Ureter (tissue), 1 donor: ENCODE results near the gene RCAN2. TPM values are rescaled to one million over a fixed set of nuclear protein-coding genes. Genes with fewer than 3 reads are reported as not detected.

ENCODE experiments used
- DNase-seq: peaks from one replicate; pipeline ENCODE4 v3.0.0-alpha.2; 2020; ENCODE audit warnings: low spot score
- total RNA-seq: library from RNA; stranded (reverse); gene quantifications from one replicate; pipeline ENCODE4 v1.2.4, GENCODE V29; 2023
- donor health status: DM: yes; HTN: yes; CAD: no.

RCAN2 gene
- total RNA-seq, 1 donor from 2014 or later = 19.8 TPM

DNA sequence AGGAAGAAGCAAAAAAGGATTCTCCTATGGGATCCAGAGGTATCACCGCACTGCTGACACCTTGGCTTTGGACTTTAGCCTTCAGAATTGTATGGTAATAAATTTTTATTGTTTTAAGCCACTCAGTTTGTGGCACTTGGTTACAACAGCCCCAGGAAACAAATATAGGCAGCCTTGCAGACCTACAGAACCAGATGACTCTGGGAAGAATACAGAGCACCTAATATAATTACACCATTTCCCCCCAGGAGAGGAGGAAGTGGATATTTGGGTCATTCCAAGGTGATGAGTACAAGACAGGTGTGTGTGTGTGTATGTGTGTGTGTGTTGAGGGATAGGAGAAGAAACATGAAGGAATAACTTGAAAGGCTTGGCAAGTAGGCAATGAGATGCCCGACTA, 236.3 kb downstream of the RCAN2 start:
- no peak for DNase-seq

DNA sequence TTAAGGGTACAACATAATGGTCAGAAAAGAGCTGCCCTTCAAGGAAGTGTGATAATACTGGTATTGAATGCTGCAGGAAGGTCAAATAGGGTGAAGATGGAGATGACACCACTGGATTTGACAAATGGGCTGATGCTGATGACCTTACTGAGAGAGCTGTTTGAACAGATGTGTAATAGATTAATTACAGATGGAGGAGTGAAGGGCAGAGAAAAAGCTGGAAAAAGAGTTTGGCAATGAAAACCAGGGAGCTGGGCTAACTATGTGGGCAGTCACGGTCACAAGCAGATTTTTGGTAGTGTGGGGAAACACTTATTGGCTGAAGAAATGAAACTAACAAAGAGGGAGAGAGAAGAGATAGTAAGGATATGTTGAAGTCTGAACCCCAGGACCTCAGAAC, 236.9 kb downstream of the RCAN2 start:
- DNase-seq = no peak

DNA sequence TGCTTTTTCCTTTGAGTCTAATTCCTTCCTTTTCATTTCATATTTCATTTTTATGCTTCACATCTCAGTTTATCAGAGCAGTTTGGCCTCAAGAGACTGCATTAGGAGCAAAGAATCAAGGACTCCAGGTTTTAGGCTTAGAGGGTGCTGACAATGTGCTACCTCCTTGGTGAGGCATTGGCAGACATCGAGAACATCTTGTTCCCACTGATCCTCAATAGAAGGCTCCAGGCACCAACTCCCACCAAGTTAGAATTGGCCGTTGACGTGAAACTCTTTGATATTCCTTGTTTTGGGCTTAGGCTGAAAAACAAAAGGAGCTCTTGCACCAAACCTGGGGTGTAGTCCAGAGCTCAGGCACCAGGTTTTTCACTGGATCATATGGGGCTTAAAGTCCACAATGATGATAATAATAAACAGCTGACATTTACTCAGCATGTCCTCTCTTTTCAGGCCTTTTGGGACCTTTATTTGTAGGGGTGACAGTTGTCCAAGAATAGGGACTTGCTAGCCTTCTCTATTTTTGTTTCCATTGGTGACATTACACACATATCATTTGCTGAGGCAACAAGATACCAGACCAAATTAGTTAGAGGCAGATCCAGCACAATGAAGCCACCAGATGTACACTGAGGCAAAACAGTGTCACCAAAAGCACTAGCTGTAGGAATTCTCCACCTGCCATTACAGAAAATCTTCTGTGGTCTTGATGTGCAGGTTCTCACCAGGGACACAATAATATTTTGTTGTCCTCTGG, 239.5 kb downstream of the RCAN2 start:
- no peak for DNase-seq

DNA sequence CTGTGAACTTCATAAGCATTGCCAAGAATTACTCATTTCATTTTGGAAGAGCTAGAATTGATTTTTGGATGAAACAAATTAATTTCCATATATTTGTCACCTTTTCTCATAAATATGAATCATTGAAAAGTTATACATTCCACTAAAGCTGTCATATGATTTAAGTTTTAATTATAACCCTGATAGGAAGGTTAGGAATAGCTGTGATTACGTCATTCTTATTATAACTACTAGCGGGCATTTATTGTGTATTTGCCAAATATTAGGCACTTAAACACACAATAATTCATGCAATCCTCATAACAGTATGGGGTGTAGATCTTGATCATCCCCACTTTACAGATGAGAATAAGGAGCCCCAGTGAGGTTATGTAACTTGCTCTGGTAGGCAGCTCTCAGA, 243.1 kb downstream of the RCAN2 start:
- no peak for DNase-seq

DNA sequence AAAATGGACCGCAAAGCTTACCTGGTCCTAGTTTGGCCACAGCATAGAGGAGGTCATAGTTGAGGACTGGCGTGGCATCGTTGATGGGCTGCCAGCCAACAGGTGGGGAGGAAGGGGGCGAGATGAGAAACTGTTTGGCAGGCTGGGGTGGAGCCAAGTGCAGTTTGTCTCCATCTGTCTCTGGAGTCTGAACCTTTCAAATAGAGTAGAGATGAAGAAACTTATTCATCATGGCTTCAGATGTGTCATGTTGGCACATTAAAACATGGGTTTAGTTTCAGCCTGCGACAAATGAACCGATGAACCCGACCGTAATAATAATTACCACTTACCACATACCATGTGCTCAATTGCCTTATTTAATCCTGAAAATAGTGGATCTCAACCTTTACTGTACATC, 244.5 kb downstream of the RCAN2 start:
- no peak for DNase-seq

DNA sequence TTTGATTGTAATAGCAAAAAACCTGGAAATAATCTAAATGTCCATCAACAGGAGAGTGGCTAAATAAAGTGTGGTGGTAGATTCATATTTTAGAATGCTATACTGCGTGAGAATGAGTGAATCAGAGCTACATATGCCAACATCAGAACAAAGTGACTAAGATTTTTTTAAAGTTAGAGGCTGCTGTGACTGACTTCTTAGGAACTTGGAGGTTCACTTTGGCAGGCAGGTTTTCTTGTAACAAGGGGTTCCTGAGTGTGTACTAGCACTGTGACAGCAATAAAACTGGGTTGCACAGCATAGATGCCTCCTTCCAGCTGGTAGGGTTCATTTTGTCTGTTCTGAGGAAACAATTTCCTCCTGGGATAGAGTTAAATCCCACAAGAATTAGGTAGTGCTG, 245.2 kb downstream of the RCAN2 start:
- no peak for DNase-seq

DNA sequence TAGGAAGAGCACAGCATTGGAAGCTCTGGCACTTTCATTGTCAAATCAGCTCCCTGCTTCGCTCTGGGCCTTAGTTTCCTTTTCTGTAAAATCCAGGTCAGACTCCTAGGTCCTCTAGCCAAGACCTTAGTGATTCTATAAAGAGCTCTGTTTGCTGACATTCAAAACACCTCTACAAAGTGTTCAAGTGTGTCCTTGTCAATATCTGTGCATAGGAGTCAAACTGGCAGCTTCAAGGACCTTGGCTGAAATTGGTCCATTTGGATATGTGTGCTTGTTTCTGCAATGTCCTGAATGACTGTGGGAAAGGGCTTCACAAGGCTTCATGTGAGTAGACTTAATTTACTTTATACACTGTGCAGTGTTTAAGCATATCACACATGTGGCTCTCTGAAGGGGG, 246.6 kb downstream of the RCAN2 start:
- no peak for DNase-seq

DNA sequence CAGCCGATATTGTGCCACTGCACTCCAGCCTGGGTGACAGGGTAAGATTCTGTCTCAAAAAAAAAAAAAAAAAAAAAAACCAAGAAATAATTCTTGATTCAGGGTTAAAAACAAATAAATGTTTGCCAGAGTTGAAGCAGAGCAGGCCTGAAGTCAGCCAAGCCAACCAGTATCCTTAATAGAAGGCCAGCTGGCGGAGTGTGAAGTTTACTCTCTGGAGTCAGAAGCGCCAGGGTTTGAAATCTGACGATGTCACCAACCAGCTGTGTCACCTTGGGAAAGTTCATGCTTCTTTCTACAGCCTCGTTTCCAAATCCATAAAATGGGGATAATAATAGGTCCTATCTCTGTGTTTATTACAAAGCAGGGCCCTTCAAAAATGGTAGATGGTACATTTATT, 247.5 kb downstream of the RCAN2 start:
- no peak for DNase-seq

DNA sequence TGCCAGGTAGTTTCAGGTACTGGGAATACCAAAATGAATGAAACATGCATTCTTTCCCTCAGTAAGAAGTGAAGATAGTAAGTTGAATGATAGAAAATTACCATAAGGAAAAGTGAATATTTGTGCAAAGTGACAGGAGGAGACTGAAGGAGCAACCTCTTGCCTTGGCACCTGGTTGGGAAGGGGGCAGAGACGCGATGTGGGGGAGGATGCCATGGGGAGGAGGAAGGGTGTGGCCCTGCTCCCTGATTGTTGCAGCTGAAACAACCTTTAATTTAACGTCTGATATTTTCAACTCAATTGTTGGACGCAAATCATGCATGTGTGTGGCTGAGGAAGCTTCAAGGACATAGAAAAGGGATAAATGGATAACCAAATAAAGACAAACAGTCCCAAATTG, 248.3 kb downstream of the RCAN2 start:
- DNase-seq = no peak

DNA sequence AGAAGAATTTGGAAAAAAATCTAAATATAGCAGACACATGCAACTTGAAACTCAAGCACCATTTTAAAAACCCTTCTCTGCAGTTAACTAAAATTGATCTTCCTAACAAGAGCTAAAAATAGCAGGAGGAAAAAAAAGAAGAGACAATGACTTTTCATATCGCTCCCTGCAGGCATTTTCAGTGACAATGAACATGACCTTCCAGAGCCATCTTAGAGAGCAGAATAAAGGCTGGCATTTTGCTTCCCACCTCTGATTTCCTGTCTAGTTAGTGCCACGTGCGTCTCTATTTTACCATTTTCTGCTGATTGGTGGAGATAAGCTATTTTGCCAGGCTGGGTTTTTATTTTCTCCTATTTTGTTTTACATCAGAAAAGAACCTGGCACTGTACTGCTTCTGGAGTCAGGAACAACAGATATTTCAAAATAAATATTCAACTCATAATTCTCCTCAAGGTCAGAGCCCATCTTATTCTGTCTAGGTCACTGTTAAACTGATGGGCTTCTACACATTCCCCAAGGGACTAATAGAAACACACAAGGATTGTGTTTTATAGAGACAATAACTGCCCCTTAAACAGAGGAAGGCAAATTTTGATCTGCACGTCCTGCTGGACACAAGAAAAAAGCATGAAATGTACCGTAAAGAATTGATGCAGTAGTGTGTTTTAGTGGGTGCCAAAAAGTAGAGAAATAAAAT, 250.2 kb downstream of the RCAN2 start:
- DNase-seq = no peak

DNA sequence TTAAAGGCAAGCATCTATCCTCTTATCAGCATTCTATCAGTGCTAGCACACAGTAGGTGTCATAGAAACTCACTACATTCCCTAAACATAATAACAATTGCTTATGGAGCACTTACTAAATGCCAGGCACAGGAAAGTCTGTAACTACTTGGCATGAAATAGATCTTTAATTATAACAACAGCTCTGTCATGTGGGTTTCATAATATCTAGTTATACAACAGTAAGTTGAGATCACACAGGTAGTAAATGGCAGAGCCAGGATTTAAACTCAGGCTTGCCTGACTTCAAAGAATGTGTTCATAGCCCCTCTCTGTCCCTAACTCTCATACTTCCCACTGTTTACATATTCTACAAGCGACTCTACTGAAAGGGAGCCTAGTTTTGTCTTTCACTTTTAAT, 254.5 kb downstream of the RCAN2 start:
- DNase-seq = no peak

DNA sequence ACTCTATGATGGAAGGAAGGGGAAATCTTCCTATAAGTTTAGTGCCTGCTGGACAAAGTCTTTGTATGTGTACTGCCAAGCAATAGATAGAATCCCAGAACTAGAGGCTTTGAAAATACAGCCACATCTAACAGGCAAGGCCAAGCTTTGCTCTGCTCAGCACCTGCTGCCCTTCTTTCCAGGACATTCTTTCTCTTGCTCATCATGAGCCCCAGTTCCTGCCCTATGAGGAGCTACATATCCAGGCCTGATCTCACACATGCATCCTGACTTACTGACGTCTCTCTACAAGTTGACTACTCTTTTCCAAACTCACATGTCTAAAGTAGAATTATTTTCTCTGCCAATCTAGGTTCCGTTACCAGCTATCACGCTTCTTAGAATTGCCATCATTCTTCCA, 256.0 kb downstream of the RCAN2 start:
- no peak for DNase-seq

DNA sequence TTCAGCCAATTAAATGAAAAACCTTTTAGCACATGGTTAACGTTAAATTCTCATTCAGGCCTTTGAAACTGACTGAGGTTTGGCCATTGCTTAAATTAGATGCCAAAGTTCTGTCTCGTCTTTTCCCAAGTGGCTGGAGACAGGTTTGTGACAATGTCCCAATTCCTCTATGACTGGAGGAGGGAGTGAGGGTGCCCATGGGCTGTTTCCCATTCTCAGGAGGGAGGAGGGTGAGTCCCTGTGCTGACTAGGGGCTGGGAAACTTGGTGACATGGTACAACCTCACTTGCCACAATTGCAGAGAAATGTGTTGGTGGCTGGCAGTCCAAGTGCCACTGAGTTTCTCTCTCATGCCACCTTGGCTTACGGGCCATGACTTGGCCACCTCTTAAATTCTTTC, 256.5 kb downstream of the RCAN2 start:
- DNase-seq = no peak

DNA sequence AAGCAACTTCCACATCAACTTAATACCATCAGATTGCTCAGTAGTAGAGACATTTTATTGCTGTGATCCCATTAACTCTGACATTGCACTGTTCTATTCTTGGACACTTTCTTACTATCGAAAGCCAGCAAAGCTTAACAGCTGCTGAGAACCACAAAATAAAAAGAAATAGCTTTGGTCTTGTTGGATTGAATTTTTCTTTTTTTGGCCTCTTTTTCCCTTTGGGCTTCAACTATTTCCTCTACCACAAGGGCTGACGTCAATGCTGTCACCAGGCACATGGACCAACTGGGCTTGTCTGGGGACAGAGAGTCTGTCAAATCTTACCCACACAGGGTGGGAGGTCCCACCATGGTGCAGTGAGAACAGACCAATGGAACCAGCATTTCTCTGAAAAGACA, 257.1 kb downstream of the RCAN2 start:
- no peak for DNase-seq

DNA sequence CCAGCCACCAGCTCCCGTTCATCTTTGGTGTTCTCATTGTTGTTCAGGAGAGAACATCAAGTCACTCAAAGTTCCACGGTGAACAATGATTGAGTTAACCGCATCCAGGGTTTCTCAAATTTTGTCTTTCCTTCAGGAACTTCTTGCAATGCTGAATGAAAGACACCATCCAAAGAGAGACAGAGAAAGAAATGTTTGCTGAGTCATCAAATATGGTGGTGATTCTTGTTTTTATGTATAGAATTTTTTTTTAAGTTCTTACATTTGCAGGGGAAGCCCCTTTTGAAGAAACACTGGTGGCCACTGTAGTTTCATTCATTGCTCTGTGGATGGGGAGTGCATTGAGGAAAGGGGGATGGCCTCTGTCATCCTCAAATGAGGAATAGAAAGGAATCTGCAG, 258.1 kb downstream of the RCAN2 start:
- no peak for DNase-seq

DNA sequence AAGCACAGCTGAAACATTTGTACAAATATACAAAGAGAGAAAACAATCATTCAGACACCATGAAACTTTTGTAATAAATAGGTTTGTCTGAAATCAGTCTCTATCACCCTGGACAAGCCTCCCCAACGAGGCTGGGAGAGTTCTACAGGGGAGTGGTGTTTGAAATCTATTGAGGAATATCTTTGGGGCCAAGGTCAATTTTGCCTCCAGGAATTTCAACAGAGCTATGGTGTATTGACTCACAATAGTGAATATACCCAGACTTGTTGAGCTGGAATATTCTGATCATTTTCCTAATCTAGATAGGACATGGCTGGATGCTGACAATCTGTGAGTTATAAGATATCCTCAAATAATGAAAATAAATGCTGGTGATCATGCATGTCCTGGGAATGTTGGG, 269.0 kb downstream of the RCAN2 start:
- DNase-seq = no peak

DNA sequence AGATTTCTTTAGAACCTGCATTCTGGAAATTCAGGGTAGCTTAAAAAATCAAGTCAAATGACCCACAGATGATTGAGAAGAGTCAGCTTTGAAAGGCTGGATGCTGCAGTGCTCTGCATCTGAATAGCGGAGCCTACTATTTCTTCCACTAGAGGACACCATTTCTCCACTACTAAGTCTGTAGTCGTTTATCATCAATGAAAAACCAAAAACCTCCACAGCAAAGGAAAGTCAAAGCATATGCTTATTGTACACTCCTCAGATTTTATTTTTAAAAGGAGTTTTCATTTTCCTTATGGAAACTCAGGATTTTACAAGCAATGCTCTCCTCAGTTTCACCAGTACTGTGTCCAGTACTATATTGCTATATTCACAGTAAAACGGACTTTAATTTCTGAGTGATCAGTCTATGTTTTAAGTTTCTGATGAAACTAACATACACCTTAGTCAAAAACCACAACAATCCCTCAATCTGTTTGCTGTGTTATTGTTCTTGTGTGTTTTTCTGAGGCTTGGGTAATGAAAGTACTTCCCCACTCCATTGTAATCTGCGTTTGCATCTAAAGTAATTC, 269.9 kb downstream of the RCAN2 start:
- no peak for DNase-seq

DNA sequence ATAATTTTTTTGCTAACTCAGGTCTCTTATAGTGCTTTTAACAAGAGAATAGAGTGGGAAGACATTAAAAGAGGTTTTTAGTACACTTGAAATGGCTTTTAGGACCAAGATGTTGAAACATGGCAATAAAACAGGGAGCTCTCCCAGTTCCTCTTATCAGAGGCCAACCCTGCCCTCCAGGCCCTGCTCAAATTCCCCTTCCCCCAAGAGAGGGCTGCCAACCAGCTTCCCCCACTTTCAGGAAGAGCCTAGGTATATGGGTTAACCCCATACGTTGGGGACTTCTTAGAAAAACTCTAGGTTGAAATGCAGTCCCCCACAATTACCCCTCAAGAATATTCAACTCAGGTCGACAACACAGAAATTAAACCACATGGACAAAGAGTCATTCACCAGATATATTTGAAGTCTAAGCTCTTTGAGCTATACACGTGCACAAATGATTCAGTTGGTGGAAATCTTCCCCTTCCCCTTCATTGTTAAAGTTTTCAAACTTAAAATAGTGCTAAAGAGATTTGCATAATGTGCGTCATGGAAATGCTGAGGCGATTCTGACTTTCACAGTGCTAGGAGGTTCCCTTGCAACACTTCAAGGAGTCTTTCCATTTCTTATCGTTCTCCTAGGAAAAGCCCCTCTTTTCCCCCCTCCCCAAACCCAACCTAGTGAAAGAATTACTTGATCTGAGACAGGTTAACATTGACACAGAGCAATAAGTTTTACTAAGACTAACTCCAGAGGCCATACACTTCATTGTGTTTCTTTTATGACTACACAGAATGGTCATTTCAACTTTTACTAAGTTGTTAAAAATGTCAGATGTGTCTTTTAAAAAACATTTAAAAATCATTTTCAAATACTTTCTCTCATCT, 270.7 kb downstream of the RCAN2 start:
- DNase-seq = no peak

DNA sequence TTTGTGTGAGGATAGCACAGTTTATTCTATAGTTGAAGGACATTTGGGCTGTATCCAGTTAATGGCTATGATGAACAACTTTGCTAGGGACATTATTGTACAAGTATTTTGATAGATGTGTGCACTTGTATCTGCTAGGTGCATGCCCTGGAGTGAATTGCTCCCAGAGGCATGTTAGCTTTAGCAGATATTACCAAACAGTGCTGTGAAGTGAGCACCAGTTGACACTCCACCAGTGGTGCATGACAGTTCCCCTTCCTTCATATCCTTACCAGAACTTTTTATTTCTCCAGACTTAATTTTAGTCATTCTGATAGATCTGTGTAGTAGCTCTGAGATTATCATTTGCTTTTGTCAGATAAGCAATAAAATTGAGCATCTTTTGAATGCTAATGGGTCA, 271.6 kb downstream of the RCAN2 start:
- no peak for DNase-seq

DNA sequence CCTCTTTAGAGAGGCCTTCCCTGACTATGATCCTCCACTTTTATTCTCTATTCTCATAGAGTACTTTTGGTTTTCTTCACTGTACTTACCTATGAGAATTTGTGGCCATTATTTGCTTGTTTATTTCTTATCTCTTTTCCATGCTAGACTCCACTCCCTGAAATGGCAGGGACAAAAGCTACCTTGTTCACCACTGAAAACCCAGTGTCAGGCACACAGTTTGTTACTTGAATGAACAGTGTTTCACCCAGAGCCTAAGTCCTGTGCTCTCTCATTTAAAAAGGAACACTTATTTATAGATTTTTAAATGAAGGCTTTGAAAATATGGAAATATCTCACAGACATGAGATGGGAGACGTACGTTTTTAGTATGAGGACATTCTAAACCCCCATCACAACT, 272.8 kb downstream of the RCAN2 start:
- DNase-seq = no peak

DNA sequence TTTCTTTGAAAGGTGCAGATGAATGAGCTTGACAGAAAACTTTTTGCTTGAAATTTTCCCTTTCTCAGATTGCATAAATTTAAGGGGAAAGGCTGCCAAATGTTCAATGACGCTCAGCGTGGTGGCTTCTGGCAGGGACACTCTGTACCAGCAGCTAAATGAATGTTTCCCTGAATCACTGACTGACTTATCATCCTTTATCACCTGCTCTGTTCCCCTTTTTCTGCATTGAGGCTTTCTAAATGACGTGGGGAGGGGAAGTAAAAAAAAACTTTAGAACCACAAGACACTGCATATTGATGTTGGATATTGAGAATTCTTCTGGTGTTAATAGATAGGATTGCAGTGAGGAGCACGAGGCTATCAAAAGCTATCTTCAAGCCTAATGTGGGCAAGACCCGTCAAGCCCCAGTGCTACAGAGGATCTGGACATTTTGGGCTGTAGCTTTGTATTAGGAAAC, 273.5 kb downstream of the RCAN2 start:
- no peak for DNase-seq

DNA sequence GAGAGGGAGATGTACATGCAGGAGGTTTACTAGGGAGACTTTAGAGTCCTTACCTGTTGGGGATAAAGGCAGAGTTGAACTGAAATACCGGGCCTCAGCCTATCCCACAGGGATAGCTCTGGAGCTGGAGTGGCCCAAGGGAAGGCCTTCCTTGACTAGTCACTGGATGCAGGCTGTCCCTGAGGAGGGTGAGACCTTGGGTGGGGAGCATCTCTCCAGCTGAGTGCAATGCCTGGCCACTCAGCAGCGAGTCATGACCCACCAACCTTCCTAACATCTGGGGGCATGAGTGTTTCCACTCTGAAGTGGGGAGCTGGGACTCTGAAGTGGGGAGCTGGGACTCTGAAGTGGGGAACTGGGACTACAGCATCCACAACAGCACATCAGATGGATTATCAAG, 274.4 kb downstream of the RCAN2 start:
- DNase-seq = no peak
